HEK293 (cell line): ENCODE data around the gene FUOM.

Source experiments
- KLF9 ChIP-seq: fragments of 450-650 bp; formaldehyde crosslinking; IDR thresholded peaks from 2 replicates; pipeline ENCODE4 v1.5.1; 2016; ENCODE audit warnings: missing biosample characterization, missing genetic modification characterization, low read depth
- PRDM1 ChIP-seq: fragments of 450-650 bp; formaldehyde crosslinking; IDR thresholded peaks from 2 replicates; pipeline ENCODE4; 2016; ENCODE audit warnings: missing biosample characterization, missing genetic modification characterization
- TSHZ1 ChIP-seq: fragments of 450-650 bp; formaldehyde crosslinking; IDR thresholded peaks from 2 replicates; pipeline ENCODE4 v1.5.1; 2016; ENCODE audit warnings: missing biosample characterization, missing genetic modification characterization, borderline replicate concordance
- ZBTB48 ChIP-seq: fragments of 450-650 bp; formaldehyde crosslinking; IDR thresholded peaks from 2 replicates; pipeline ENCODE4 v1.5.1; 2016; ENCODE audit warnings: missing biosample characterization, missing genetic modification characterization
- ZBTB7A ChIP-seq: fragments of 450-650 bp; formaldehyde crosslinking; IDR thresholded peaks from 2 replicates; pipeline ENCODE4 v1.5.1; 2016; ENCODE audit warnings: low read depth, missing biosample characterization, missing genetic modification characterization
- ZEB2 ChIP-seq: fragments of 450-650 bp; formaldehyde crosslinking; IDR thresholded peaks from 2 replicates; pipeline ENCODE4 v1.5.1; 2016; ENCODE audit warnings: missing biosample characterization, missing genetic modification characterization
- ZFP69B ChIP-seq: fragments of 450-650 bp; formaldehyde crosslinking; IDR thresholded peaks from 2 replicates; pipeline ENCODE4 v1.5.1; 2016; ENCODE audit warnings: missing biosample characterization, missing genetic modification characterization
- ZNF138 ChIP-seq: fragments of 450-650 bp; formaldehyde crosslinking; IDR thresholded peaks from 2 replicates; pipeline ENCODE4 v1.5.1; 2016; ENCODE audit warnings: missing biosample characterization, missing genetic modification characterization, borderline replicate concordance
- ZNF140 ChIP-seq: fragments of 450-650 bp; formaldehyde crosslinking; IDR thresholded peaks from 2 replicates; pipeline ENCODE4 v1.5.1; 2016; ENCODE audit warnings: missing biosample characterization, missing genetic modification characterization
- ZNF146 ChIP-seq: fragments of 450-650 bp; formaldehyde crosslinking; IDR thresholded peaks from 2 replicates; pipeline ENCODE4 v1.5.1; 2016; ENCODE audit warnings: missing biosample characterization, missing genetic modification characterization
- ZNF16 ChIP-seq: fragments of 450-650 bp; formaldehyde crosslinking; IDR thresholded peaks from 2 replicates; pipeline ENCODE4 v1.5.1; 2016; ENCODE audit warnings: low read depth, missing biosample characterization, missing genetic modification characterization
- ZNF169 ChIP-seq: fragments of 450-650 bp; formaldehyde crosslinking; IDR thresholded peaks from 2 replicates; pipeline ENCODE4 v1.5.1; 2016; ENCODE audit warnings: missing biosample characterization, missing genetic modification characterization
- ZNF175 ChIP-seq: fragments of 450-650 bp; formaldehyde crosslinking; IDR thresholded peaks from 2 replicates; pipeline ENCODE4 v1.5.1; 2016; ENCODE audit warnings: missing biosample characterization, missing genetic modification characterization
- ZNF184 ChIP-seq: fragments of 450-650 bp; IDR thresholded peaks from 2 replicates; pipeline ENCODE4 v1.5.1; 2018; ENCODE audit warnings: missing biosample characterization, mild to moderate bottlenecking, missing genetic modification characterization
- ZNF335 ChIP-seq: fragments of 450-650 bp; formaldehyde crosslinking; conservative IDR thresholded peaks from 2 replicates; pipeline ENCODE4 v1.5.1; 2016; ENCODE audit warnings: missing biosample characterization, missing genetic modification characterization
- ZNF366 ChIP-seq: fragments of 450-650 bp; formaldehyde crosslinking; conservative IDR thresholded peaks from 2 replicates; pipeline ENCODE4 v1.5.1; 2016; ENCODE audit warnings: missing biosample characterization, missing genetic modification characterization
- ZNF394 ChIP-seq: fragments of 450-650 bp; formaldehyde crosslinking; IDR thresholded peaks from 2 replicates; pipeline ENCODE4 v1.5.1; 2016; ENCODE audit warnings: missing biosample characterization, missing genetic modification characterization, mild to moderate bottlenecking, moderate library complexity, borderline replicate concordance
- ZNF404 ChIP-seq: fragments of 450-650 bp; formaldehyde crosslinking; IDR thresholded peaks from 2 replicates; pipeline ENCODE4 v1.5.1; 2017; ENCODE audit warnings: missing biosample characterization, missing genetic modification characterization
- ZNF530 ChIP-seq: fragments of 450-650 bp; formaldehyde crosslinking; IDR thresholded peaks from 2 replicates; pipeline ENCODE4 v1.5.1; 2016; ENCODE audit warnings: low read depth, missing biosample characterization, missing genetic modification characterization
- ZNF549 ChIP-seq: fragments of 450-650 bp; IDR thresholded peaks from 2 replicates; pipeline ENCODE4 v1.5.1; 2018; ENCODE audit warnings: missing biosample characterization, missing genetic modification characterization, mild to moderate bottlenecking, inconsistent platforms, moderate library complexity
- ZNF623 ChIP-seq: fragments of 450-650 bp; formaldehyde crosslinking; IDR thresholded peaks from 2 replicates; pipeline ENCODE4 v1.5.1; 2016; ENCODE audit warnings: missing biosample characterization, missing genetic modification characterization
- ZNF658 ChIP-seq: fragments of 450-650 bp; formaldehyde crosslinking; IDR thresholded peaks from 2 replicates; pipeline ENCODE4; 2016; ENCODE audit warnings: missing biosample characterization, missing genetic modification characterization
- ZNF670 ChIP-seq: fragments of 450-650 bp; formaldehyde crosslinking; IDR thresholded peaks from 2 replicates; pipeline ENCODE4 v1.5.1; 2016; ENCODE audit warnings: missing biosample characterization, missing genetic modification characterization, low read depth
- ZSCAN16 ChIP-seq: fragments of 450-650 bp; formaldehyde crosslinking; IDR thresholded peaks from 2 replicates; pipeline ENCODE4 v1.5.1; 2016; ENCODE audit warnings: missing biosample characterization, missing genetic modification characterization
- TF ChIP-seq, protein P1 (sequence below): fragments of 450-650 bp; formaldehyde crosslinking; IDR thresholded peaks from 2 replicates; pipeline ENCODE4 v1.5.1; 2017; ENCODE audit warnings: missing biosample characterization, mild to moderate bottlenecking, missing genetic modification characterization, moderate library complexity
- TF ChIP-seq, protein P2 (sequence below): fragments of 450-650 bp; formaldehyde crosslinking; IDR thresholded peaks from 2 replicates; pipeline ENCODE4 v1.5.1; 2017; ENCODE audit warnings: missing biosample characterization, missing genetic modification characterization
- TF ChIP-seq, protein P3 (sequence below): fragments of 450-650 bp; formaldehyde crosslinking; IDR thresholded peaks from 2 replicates; pipeline ENCODE4 v1.5.1; 2016; ENCODE audit warnings: missing biosample characterization, missing genetic modification characterization
- TF ChIP-seq, protein P4 (sequence below): fragments of 450-650 bp; formaldehyde crosslinking; conservative IDR thresholded peaks from 2 replicates; pipeline ENCODE4 v1.5.1; 2016; ENCODE audit warnings: low read depth, missing biosample characterization, missing genetic modification characterization

The FUOM gene

GRCh38 chr10:133308421-133309099 lies 49.3 kb downstream of the FUOM start, which contains the start of the genes TUBGCP2 and ZNF511 (continued):
- TF ChIP-seq, protein P1, sequence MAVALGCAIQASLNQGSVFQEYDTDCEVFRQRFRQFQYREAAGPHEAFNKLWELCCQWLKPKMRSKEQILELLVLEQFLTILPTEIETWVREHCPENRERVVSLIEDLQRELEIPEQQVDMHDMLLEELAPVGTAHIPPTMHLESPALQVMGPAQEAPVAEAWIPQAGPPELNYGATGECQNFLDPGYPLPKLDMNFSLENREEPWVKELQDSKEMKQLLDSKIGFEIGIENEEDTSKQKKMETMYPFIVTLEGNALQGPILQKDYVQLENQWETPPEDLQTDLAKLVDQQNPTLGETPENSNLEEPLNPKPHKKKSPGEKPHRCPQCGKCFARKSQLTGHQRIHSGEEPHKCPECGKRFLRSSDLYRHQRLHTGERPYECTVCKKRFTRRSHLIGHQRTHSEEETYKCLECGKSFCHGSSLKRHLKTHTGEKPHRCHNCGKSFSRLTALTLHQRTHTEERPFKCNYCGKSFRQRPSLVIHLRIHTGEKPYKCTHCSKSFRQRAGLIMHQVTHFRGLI (tag by site-specific recombination) = no peak; the same call in 1 of the 2 replicates
- TF ChIP-seq ZNF138 (no peak), KLF9 (tag by site-specific recombination) (0 out of 2 replicates have a peak, but pooled peaks have one; percentile 5), ZNF623 (no peak), ZSCAN16 (tag by site-specific recombination) (no peak), ZFP69B (tag by site-specific recombination) (no peak), ZBTB7A (no peak), ZNF184 (tag by site-specific recombination) (peak; percentile 55; the same call in 1 of the 2 replicates), ZNF169 (tag by site-specific recombination) (no peak), PRDM1 (tag by site-specific recombination) (no peak), ZNF366 (tag by site-specific recombination) (no peak), ZNF140 (tag by site-specific recombination) (no peak), ZBTB48 (tag by site-specific recombination) (no peak), TSHZ1 (tag by site-specific recombination) (no peak), ZNF175 (tag by site-specific recombination) (no peak), ZNF404 (tag by site-specific recombination) (no peak), ZNF335 (tag by site-specific recombination) (peak; percentile 79), ZNF530 (no peak), ZNF670 (no peak), ZEB2 (tag by site-specific recombination) (no peak), ZNF16 (tag by site-specific recombination) (no peak), ZNF146 (tag by site-specific recombination) (no peak), ZNF658 (tag by site-specific recombination) (no peak), ZNF394 (tag by site-specific recombination) (no peak), ZNF549 (tag by site-specific recombination) (no peak)
- TF ChIP-seq, protein P2, sequence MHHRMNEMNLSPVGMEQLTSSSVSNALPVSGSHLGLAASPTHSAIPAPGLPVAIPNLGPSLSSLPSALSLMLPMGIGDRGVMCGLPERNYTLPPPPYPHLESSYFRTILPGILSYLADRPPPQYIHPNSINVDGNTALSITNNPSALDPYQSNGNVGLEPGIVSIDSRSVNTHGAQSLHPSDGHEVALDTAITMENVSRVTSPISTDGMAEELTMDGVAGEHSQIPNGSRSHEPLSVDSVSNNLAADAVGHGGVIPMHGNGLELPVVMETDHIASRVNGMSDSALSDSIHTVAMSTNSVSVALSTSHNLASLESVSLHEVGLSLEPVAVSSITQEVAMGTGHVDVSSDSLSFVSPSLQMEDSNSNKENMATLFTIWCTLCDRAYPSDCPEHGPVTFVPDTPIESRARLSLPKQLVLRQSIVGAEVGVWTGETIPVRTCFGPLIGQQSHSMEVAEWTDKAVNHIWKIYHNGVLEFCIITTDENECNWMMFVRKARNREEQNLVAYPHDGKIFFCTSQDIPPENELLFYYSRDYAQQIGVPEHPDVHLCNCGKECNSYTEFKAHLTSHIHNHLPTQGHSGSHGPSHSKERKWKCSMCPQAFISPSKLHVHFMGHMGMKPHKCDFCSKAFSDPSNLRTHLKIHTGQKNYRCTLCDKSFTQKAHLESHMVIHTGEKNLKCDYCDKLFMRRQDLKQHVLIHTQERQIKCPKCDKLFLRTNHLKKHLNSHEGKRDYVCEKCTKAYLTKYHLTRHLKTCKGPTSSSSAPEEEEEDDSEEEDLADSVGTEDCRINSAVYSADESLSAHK (tag by site-specific recombination) = no peak
- TF ChIP-seq, protein P3, sequence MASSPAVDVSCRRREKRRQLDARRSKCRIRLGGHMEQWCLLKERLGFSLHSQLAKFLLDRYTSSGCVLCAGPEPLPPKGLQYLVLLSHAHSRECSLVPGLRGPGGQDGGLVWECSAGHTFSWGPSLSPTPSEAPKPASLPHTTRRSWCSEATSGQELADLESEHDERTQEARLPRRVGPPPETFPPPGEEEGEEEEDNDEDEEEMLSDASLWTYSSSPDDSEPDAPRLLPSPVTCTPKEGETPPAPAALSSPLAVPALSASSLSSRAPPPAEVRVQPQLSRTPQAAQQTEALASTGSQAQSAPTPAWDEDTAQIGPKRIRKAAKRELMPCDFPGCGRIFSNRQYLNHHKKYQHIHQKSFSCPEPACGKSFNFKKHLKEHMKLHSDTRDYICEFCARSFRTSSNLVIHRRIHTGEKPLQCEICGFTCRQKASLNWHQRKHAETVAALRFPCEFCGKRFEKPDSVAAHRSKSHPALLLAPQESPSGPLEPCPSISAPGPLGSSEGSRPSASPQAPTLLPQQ = peak; percentile 83; the same call in 1 of the 2 replicates
- TF ChIP-seq, protein P4, sequence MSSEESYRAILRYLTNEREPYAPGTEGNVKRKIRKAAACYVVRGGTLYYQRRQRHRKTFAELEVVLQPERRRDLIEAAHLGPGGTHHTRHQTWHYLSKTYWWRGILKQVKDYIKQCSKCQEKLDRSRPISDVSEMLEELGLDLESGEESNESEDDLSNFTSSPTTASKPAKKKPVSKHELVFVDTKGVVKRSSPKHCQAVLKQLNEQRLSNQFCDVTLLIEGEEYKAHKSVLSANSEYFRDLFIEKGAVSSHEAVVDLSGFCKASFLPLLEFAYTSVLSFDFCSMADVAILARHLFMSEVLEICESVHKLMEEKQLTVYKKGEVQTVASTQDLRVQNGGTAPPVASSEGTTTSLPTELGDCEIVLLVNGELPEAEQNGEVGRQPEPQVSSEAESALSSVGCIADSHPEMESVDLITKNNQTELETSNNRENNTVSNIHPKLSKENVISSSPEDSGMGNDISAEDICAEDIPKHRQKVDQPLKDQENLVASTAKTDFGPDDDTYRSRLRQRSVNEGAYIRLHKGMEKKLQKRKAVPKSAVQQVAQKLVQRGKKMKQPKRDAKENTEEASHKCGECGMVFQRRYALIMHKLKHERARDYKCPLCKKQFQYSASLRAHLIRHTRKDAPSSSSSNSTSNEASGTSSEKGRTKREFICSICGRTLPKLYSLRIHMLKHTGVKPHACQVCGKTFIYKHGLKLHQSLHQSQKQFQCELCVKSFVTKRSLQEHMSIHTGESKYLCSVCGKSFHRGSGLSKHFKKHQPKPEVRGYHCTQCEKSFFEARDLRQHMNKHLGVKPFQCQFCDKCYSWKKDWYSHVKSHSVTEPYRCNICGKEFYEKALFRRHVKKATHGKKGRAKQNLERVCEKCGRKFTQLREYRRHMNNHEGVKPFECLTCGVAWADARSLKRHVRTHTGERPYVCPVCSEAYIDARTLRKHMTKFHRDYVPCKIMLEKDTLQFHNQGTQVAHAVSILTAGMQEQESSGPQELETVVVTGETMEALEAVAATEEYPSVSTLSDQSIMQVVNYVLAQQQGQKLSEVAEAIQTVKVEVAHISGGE (tag by site-specific recombination) = peak; percentile 65
